Stimulated activated CD8-positive, alpha-beta memory T cell treated with anti-CD3 and anti-CD28 coated beads, Interleukin-7, amount 100 ng/mL, for 4 hours (primary cell): ENCODE measurements around the gene SNN.

ENCODE experiments used
- DNase-seq, 2 donors: peaks; one replicate each; pipeline ENCODE4 v3.0.0-alpha.2; 2020; ENCODE audit warnings: low read depth in 2 of 2

SNN gene

GRCh38 chr16:11667221-11667823, 933 bp upstream of the SNN start:
- no peak for DNase-seq

DNA sequence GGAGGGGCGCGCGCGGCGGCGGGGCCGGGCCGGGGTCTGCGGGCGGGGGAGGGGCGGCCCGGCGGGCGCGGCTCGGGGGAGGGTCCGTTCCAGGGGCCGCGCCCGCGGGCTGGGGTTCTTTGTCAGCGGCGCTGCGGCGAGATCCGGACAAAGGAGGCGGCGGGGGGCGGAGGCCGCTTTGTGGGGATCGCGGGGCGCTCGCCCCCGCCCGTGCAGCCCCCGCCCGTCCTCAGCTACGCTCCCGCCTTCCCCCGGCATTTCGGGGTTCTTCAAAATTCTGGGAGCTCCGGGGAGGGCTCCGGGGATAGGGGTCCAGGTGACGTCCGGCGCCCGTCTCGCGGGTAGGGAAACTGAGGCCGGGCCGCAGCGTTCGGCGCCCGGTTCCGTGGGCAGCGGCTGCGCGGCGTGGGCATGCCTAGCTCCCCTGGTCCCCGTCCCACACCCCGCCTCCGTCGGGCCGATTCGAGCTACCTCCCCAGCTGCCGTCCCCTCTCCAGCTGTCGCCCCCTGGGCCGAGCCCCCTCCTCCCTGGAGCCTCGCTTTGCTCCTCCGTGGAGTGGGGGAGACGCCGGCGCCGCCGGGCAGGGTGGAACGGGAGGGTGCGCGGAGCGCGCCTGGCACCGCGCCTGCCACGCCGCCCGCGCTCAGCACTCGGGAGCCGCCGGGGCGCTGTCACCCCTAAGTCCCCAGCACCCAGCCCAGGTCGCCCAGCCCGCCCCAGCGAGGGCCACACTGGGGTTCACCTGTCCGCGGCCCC, 546 bp downstream of the SNN start:
- DNase-seq = no peak

- no peak for DNase-seq
These were observed 1.3 kb downstream of the SNN start for GRCh38 chr16:11669380-11670146.

DNA sequence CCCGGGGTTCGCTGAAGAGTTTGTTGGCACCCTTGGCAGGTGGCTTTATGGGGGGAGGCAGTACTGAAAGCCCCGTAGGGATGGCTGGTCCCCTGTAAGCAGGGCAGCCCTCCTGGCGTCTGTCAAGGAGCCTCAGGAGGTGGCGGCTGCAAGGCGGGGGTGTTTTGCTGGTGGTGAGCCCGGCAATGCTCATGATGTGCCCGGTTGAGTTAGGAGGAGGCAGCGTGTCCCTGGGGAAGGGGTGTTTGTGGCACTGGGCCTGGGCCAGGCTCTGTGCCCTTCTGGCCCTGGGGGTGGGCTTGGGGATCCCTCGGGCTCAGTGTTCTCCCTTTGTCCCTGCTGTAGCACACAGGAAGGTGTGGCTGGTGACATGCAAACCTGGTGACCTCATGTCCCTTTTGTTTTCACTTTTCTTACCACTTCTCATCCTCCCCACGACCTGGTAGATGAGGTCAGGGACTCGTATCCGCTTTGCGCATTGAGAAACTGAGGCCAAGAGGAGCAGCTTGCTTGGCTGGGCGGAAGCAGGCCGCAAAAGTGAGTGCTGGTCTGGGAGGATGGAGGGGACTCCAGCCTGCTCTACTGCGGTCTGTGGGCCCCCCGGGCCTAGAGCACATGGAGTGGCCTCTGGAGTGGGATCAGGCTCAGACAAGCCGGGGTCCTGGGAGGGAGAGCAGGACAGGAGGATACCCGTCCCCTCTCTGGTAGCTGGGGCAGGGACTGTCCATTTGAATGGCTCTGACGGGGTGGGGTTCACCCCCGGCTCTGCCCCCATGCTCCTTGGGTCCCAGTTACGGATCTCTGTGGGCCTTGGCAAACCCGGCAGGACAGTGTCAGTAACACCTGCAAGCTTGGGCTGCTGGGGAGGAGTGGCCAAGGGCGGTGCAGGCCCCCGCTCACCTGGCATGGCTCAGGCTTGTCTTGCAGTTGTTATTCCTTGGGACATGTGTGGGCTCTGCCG, 2.2 kb downstream of the SNN start:
- DNase-seq = no peak

DNA sequence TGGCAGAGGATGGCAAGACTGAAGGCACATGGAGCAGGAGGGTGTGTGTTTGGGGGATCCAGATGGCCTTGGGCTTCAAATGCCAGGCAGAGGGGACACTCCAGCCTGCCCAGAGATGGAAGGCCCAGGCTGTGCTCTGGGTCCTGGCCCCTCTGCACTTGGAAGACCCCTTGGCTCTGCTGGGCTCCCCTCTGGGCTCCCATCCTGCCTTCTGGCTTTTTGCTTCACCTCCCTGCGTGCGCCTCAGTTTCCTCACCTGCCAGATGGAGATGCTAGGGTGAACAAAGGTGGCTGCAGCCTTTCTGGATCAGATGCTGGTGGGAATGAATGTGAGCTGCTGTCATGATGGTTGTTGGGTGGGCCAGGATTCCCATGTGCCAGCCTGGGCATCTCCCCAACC, 3.0 kb downstream of the SNN start:
- no peak for DNase-seq

GRCh38 chr16:11671676-11672075, 3.4 kb downstream of the SNN start:
- DNase-seq = no peak

DNA sequence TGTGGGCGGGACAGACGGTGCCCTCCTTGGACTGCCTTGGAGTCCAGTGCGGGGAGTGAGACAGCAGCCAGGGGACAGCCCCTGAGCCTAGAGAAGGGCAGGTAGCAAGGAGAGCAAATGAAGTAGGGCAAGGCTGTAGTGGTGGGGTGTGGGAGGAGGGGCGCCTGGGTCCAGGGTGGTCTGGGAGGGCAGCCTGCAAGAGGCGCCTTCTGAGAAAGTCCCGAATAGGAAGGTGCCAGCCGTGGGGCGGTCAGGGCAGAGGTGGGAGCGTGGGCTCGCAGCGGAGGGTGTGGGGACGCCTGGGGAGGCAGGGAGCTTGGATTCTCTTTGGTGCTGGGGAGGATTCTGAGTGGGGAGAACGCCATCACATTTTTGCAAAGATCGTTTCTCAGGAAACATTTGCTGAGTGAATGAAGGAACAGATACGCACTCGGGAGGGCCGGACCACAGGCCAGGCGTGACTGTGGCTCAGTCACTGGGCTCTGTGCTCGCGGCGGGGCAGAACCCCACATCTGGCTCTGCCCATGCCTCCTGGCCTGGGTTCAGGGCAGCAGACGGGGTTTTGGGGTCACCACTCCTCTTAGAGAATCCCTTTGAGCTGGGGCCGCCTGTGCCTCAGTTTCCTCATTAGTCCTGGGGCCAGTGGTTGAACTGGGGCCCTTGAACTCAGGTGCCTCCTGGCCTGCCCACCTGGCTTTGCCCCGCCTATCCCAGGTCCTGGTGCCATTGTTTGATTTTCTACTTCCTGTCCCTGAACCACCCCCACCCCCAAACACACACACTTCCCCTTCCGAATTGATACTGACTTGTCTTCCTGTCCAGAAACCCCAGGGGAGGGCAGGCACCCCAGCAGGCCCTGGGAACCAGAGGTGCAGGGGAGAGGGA, 4.2 kb downstream of the SNN start:
- DNase-seq = no peak

DNA sequence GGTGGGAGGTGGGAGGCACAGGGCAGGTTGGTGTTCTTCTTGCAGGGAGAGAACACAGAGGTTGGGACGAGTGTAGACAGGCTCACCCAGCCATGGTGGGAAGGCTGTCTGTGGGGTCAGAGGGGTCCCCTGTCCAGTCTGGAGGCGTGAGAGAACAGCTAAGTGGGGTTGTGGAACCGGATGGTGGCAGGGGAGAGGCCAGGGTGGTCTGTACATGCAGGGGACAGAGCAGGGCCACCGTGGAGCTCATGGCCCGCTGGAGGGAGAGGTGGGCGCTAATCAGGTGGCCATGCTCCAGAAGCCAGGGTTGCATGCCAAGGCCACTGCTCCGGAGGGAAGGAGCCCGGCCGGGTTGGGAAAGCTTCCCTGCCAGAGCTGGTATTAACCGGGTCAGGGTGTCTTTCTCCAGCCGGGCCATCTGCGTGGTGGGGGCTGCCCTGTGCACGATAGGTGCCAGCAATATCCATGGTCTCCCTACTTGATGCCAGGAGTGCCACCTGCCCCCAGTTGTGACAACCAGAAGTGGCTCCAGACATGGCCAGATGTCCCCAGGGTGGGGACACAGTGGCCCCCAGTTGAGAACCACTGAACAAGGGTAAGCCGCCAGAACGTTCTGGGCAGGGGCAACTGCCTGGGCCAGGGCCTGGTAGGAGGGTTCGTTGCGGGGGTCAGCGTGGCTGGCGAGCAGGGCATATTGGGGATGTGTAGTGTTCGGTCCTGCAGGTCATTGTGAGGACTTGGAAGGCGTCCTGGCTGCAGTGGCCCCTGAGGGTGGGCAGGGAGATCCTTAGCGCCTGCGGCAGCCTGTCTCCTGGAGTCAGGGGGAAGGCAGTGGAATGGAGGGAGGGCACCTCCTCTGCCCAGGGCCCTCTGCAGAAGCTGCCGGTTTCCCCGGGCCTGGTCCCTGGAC, 5.1 kb downstream of the SNN start:
- DNase-seq = no peak

- no peak for DNase-seq
These were observed 6.0 kb downstream of the SNN start for GRCh38 chr16:11674001-11674817.

DNA sequence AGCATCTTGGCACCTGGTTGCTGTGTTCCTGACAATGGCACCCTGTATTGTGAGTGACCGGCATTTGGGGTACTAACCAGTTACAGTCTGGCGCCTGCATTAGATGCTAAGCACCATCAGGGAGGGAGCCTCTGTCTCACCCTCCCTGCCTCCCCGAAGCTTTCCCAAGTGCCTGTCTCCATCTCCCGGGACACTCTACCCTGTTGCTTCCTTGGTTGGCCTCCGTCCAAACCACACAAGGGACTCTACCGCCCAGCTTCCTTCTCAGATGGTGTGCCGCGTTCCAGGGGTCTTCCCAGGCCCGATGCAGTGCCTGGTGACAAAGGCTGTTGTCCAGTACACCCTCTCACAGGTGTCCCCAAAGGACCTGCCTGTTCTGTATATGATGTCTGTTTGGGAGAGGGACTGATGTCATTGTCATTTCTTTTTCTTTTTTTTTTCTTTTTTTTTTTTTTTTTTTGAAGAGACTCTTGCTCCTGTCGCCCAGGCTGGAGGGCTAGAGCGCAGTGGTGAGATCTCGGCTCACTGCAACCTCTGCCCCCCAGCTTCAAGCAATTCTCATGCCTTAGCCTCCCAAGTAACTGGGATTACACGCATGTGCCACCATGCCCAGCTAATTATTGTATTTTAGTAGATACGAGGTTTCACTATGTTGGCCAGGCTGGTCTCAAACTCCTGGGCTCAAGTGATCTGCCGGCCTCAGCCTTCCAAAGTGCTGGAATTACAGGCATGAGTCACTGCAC, 6.7 kb downstream of the SNN start:
- no peak for DNase-seq

- peak in 1 of 2 donors; percentile 36 for DNase-seq
These were observed 7.6 kb downstream of the SNN start for GRCh38 chr16:11675561-11676511.

DNA sequence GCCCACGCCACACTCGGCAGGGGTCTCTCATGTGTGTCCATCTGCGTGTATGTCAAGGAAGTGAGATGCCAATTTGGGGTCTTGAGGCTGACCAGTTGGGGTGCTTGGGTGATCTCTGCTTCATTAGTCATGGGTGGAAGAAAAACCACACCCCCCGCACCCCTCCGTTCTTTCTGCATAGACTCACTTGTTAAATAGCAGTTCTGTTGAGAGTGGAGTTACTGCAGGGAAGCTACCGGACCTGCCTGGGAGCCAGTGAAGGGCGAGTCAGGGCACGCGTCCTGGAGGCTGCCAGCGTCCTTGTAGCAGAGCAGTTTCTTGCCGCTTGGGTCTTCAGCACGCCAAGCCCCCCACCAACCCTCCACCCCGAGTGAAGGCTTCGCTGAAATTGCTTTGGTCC, 8.5 kb downstream of the SNN start:
- no peak for DNase-seq

GRCh38 chr16:11677451-11677951, 9.2 kb downstream of the SNN start:
- no peak for DNase-seq

DNA sequence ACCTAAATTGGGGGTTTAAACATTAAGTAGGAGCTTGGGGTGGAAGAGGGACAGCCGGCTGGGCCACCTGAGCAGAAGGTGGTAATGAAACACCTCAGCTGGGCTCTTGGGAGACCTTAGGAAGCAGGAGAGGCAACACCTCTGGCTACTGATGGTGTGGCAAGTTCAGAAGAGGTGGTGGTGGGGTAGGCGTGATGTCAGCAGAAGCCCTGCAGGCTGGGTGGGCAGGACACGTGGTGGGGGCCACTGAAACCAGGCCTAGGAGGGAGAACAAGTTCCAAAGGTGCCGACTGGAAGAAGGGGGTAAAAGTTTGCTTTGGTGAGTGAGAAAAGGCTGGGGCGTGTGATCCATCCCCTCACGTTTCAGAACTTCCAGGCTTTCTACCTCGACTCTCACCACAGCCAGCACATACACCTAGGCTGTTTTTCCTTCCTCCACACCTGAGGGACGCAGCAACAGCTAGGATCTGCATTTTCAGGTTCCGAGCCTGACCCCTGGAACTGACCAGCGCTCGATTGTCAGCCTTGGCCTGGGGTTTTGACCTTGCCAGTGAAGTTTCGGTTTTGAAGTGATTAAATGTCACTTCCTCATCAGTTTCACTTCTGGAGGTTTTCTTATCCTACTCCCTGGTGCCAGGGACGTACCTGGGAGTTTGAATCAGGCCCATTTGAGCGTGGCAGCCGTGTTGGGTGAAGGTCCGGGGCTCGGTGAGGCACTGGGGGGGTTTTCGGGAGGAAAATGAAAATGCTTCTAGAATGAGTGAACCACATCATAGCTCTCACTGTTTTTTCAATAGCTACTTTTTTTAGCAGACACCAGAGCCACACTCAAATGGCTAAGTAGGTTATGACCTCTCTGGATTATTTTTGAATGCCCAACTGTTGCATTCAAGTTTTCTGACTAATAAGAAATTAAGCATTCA, 10.0 kb downstream of the SNN start:
- DNase-seq = no peak

GRCh38 chr16:11679250-11679649, 11.0 kb downstream of the SNN start:
- no peak for DNase-seq
